ENCODE measurements around the gene ATP8B4.

The ATP8B4 gene

GRCh38 chr15:49908933-49909295 lies 210.1 kb downstream of the ATP8B4 start:
- no peaks in the 10 kb centered on the region for H3K36me3 ChIP-seq (ENCODE audit: insufficient read depth, low read length)
- no peak overlapping the region for H3K9ac ChIP-seq (ENCODE audit: insufficient read length)
- H3K27ac ChIP-seq = no peak overlapping the region
- H3K9me3 ChIP-seq (ENCODE audit: low read depth, low read length) = no peaks in the 10 kb centered on the region
- DNase-seq (ENCODE audit: low read depth, low spot score) = no peak
- TF ChIP-seq EZH2 (IDR thresholded peaks at IDR 0.05) = no peak
- TF ChIP-seq POLR2AphosphoS5 (IDR thresholded peaks at IDR 0.05; ENCODE audit: borderline replicate concordance, low read depth, low read length) = no peak
- TF ChIP-seq FOXP2 (optimal IDR thresholded peaks at IDR 0.05; ENCODE audit: control extremely low read depth, extremely low read length, insufficient read depth) = no peak
- no peak overlapping the region for H3K4me3 ChIP-seq

DNA sequence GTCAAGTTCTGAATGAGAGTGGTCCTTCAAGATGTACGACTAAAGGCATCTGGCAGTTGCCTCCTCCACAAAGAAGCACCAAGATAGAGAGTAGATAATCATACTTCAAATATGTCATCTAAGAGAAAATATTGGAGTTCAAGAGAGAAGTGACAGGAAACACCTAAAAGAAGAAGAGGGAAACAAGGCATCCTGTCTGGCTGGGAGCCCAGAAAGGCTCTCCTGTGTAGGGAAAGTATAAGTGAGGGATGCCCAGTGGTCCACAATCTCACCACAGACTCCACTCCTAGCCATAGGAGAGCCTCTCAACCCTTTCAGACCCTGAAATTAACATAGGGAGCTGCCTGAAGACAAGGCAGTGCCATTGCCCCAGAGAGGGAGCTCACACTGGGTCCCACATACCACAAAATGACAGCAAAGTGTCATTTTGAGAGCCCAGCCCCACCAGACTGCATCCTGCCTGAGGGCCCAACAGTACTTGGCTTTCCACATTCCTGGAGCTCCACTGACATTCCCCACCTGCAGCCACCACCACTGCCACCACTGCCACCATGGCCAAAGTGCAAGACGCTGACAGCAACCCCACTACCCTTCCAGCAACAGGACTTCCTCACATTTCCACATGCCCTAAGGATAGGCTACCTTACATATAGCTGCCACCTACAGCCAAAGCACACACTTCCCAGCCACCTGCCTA lies 210.6 kb downstream of the ATP8B4 start:
- H3K9ac ChIP-seq (ENCODE audit: insufficient read length) = no peak overlapping the region
- no peak overlapping the region for H3K4me3 ChIP-seq
- no peak for DNase-seq (ENCODE audit: low read depth, low spot score)
- no peak overlapping the region for H3K27ac ChIP-seq
- no peaks in the 10 kb centered on the region for H3K9me3 ChIP-seq (ENCODE audit: low read depth, low read length)
- TF ChIP-seq EZH2 (IDR thresholded peaks at IDR 0.05) = no peak
- TF ChIP-seq FOXP2 (optimal IDR thresholded peaks at IDR 0.05; ENCODE audit: control extremely low read depth, extremely low read length, insufficient read depth) = no peak
- no peak for TF ChIP-seq POLR2AphosphoS5 (IDR thresholded peaks at IDR 0.05; ENCODE audit: borderline replicate concordance, low read depth, low read length)
- H3K36me3 ChIP-seq (ENCODE audit: insufficient read depth, low read length) = no peaks in the 10 kb centered on the region

DNA sequence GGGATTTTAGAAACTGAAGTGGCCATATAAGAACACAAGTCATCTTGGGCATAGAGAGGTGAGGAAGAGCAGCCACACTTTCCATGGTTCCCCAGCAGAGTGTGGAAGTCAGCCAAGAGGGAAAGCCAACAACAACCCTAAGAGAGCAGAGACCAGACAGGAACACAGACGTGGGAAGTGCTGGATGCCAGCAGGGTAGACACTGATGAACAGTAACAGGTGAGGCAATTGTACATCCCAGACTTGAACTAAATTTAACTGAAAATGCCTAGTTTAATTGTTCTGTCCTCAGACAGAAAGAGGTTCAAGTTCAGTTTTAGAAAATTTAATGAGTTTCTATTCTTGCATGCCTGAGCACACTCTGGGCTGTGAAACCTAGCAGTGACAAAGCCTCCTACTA lies 212.1 kb downstream of the ATP8B4 start:
- no peak overlapping the region for H3K27ac ChIP-seq
- TF ChIP-seq FOXP2 (optimal IDR thresholded peaks at IDR 0.05; ENCODE audit: control extremely low read depth, extremely low read length, insufficient read depth) = no peak
- TF ChIP-seq POLR2AphosphoS5 (IDR thresholded peaks at IDR 0.05; ENCODE audit: borderline replicate concordance, low read depth, low read length) = no peak
- no peak for TF ChIP-seq EZH2 (IDR thresholded peaks at IDR 0.05)
- H3K4me3 ChIP-seq = no peak overlapping the region
- no peak for DNase-seq (ENCODE audit: low read depth, low spot score)
- no peaks in the 10 kb centered on the region for H3K36me3 ChIP-seq (ENCODE audit: insufficient read depth, low read length)
- no peaks in the 10 kb centered on the region for H3K9me3 ChIP-seq (ENCODE audit: low read depth, low read length)
- no peak overlapping the region for H3K9ac ChIP-seq (ENCODE audit: insufficient read length)

DNA sequence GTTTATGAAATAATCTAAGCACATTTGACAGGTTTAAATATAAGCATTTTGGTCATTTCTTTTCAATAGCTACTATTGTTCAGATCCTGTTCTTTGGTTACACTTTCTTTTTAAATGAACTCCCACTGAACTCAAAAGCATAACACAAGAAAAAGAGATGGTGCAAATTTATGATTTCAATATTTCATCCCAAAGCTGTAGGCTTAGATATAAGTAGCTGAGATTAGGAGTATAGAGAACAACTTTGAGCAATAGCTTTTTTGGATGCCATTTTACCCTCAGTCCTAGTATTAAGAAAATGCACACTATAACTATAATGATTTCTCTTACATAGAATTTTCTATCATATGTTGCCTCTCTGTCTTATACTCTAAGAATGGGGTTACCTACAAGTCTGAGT lies 213.8 kb downstream of the ATP8B4 start:
- TF ChIP-seq POLR2AphosphoS5 (IDR thresholded peaks at IDR 0.05; ENCODE audit: borderline replicate concordance, low read depth, low read length) = no peak
- TF ChIP-seq FOXP2 (optimal IDR thresholded peaks at IDR 0.05; ENCODE audit: control extremely low read depth, extremely low read length, insufficient read depth) = no peak
- TF ChIP-seq EZH2 (IDR thresholded peaks at IDR 0.05) = no peak
- H3K9me3 ChIP-seq (ENCODE audit: low read depth, low read length) = no peaks in the 10 kb centered on the region
- H3K4me3 ChIP-seq = no peak overlapping the region
- no peak for DNase-seq (ENCODE audit: low read depth, low spot score)
- no peak overlapping the region for H3K27ac ChIP-seq
- no peak overlapping the region for H3K9ac ChIP-seq (ENCODE audit: insufficient read length)
- no peaks in the 10 kb centered on the region for H3K36me3 ChIP-seq (ENCODE audit: insufficient read depth, low read length)

- no peaks in the 10 kb centered on the region for H3K9me3 ChIP-seq (ENCODE audit: low read depth, low read length)
- H3K4me3 ChIP-seq = no peak overlapping the region
- no peak overlapping the region for H3K27ac ChIP-seq
- no peak for TF ChIP-seq EZH2 (IDR thresholded peaks at IDR 0.05)
- TF ChIP-seq FOXP2 (optimal IDR thresholded peaks at IDR 0.05; ENCODE audit: control extremely low read depth, extremely low read length, insufficient read depth) = no peak
- TF ChIP-seq POLR2AphosphoS5 (IDR thresholded peaks at IDR 0.05; ENCODE audit: borderline replicate concordance, low read depth, low read length) = no peak
- H3K36me3 ChIP-seq (ENCODE audit: insufficient read depth, low read length) = no peaks in the 10 kb centered on the region
- H3K9ac ChIP-seq (ENCODE audit: insufficient read length) = no peak overlapping the region
- DNase-seq (ENCODE audit: low read depth, low spot score) = no peak
Observed at GRCh38 chr15:49904296-49904695, 214.7 kb downstream of the ATP8B4 start.

DNA sequence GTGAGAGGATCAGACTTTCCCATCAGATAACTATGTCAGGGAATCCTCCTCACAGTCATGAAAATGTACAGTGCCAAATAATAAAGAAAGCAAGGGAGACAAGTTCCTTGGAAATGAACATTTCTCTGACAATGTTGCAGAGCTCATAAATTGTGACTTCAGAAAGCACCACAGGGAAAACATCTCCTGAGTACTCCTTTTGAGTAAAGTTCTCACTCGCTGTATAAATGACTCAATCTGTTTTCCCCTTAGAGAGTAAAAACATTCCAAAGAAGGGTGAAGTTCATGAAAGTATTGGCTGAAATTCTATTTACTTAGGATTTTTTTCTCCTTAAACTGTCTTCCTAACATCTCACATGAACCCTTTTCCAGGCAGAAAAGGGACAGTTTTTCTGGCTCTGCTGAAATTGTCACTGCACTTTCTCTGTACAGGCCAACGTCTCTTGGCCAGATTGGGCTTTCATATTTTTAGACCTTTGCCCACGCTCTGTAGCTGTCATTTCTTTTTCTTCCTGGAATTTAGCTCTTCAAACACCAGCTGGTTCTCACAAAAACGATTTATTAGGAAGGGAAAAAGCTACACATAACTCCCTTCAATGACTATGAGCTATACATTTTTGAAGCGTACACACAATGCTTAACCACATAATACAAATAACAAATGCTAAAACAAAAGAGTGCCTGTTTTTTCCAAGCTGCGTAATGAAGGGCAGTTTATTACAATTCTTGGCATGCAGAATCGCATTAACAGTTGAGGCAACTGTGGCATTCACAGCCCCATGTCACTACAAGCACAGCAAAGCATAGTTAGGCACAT lies 216.1 kb downstream of the ATP8B4 start:
- Histone ChIP-seq H3K9me3 (ENCODE audit: low read depth, low read length) (no peaks in the 10 kb centered on the region), H3K4me3 (no peak overlapping the region), H3K9ac (ENCODE audit: insufficient read length) (no peak overlapping the region), H3K27ac (no peak overlapping the region), H3K36me3 (ENCODE audit: insufficient read depth, low read length) (no peaks in the 10 kb centered on the region)
- no peak for TF ChIP-seq POLR2AphosphoS5 (IDR thresholded peaks at IDR 0.05; ENCODE audit: borderline replicate concordance, low read depth, low read length)
- TF ChIP-seq FOXP2 (optimal IDR thresholded peaks at IDR 0.05; ENCODE audit: control extremely low read depth, extremely low read length, insufficient read depth) = no peak
- TF ChIP-seq EZH2 (IDR thresholded peaks at IDR 0.05) = no peak
- DNase-seq (ENCODE audit: low read depth, low spot score) = no peak

GRCh38 chr15:49901996-49902684 lies 216.9 kb downstream of the ATP8B4 start:
- Histone ChIP-seq H3K27ac (no peak overlapping the region), H3K9me3 (ENCODE audit: low read depth, low read length) (no peaks in the 10 kb centered on the region), H3K4me3 (no peak overlapping the region), H3K9ac (ENCODE audit: insufficient read length) (no peak overlapping the region), H3K36me3 (ENCODE audit: insufficient read depth, low read length) (no peaks in the 10 kb centered on the region)
- no peak for DNase-seq (ENCODE audit: low read depth, low spot score)
- TF ChIP-seq POLR2AphosphoS5 (IDR thresholded peaks at IDR 0.05; ENCODE audit: borderline replicate concordance, low read depth, low read length) = no peak
- no peak for TF ChIP-seq EZH2 (IDR thresholded peaks at IDR 0.05)
- TF ChIP-seq FOXP2 (optimal IDR thresholded peaks at IDR 0.05; ENCODE audit: control extremely low read depth, extremely low read length, insufficient read depth) = no peak

DNA sequence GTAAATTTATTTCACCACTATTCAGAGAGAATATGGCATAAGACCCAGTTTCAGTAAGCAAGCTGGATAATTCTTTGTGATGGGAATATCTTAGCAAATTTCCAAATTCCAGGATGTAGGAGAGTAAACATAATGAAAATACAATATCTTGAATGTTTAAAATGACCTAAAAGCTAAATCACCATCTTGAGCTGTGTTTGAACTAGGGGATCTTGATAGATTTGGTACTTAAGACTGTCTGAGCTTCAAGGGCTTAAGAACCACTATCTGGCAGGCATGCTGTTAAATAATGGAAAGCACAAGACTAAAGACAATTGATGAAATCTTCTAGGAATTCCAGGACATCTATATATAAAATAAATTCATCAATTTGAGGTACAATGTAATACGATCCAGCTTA lies 217.7 kb downstream of the ATP8B4 start:
- Histone ChIP-seq H3K27ac (no peak overlapping the region), H3K9ac (ENCODE audit: insufficient read length) (no peak overlapping the region), H3K9me3 (ENCODE audit: low read depth, low read length) (no peaks in the 10 kb centered on the region), H3K4me3 (no peak overlapping the region), H3K36me3 (ENCODE audit: insufficient read depth, low read length) (no peaks in the 10 kb centered on the region)
- TF ChIP-seq FOXP2 (optimal IDR thresholded peaks at IDR 0.05; ENCODE audit: control extremely low read depth, extremely low read length, insufficient read depth) (no peak), EZH2 (IDR thresholded peaks at IDR 0.05) (no peak), POLR2AphosphoS5 (IDR thresholded peaks at IDR 0.05; ENCODE audit: borderline replicate concordance, low read depth, low read length) (no peak)
- DNase-seq (ENCODE audit: low read depth, low spot score) = no peak
